AG09309 (cell line): ENCODE results near the gene ALG9.

Source experiments
- DNase-seq: peaks from one replicate; pipeline ENCODE4 v3.0.0-alpha.2; 2010; ENCODE audit warnings: low read depth
- H3K4me3 ChIP-seq: 2 replicates; pipeline ENCODE4 v1.5.1; 2011; ENCODE audit warnings: mild to moderate bottlenecking, low read depth, low read length, moderate library complexity; ENCODE audit not compliant: control insufficient read depth
- CTCF ChIP-seq: IDR thresholded peaks from 2 replicates; pipeline ENCODE4 v1.5.1; 2011; ENCODE audit warnings: mild to moderate bottlenecking, low read depth, low read length, inconsistent platforms; ENCODE audit not compliant: insufficient read depth, control insufficient read depth; ENCODE audit errors: missing control alignments

Gene ALG9

GRCh38 chr11:111840143-111840542, 31.2 kb downstream of the ALG9 start:
- no peak overlapping the region for H3K4me3 ChIP-seq
- no peak for TF ChIP-seq CTCF
- DNase-seq: no peak

- no peak for DNase-seq
- H3K4me3 ChIP-seq: no peak overlapping the region
- TF ChIP-seq CTCF: no peak
Measured at GRCh38 chr11:111838054-111838453, 33.3 kb downstream of the ALG9 start.

GRCh38 chr11:111837366-111837891, 34.0 kb downstream of the ALG9 start:
- no peak for DNase-seq
- no peak overlapping the region for H3K4me3 ChIP-seq
- TF ChIP-seq CTCF: no peak

- no peak for TF ChIP-seq CTCF
Measured at GRCh38 chr11:111836721-111837120, 34.7 kb downstream of the ALG9 start.

GRCh38 chr11:111836162-111836561, 35.2 kb downstream of the ALG9 start:
- no peak overlapping the region for H3K4me3 ChIP-seq
- no peak for DNase-seq
- TF ChIP-seq CTCF: no peak

More at GRCh38 chr11:111836721-111837120, 34.7 kb downstream of the ALG9 start:
- no peak overlapping the region for H3K4me3 ChIP-seq
- no peak for DNase-seq

- H3K4me3 ChIP-seq: no peak overlapping the region
- no peak for TF ChIP-seq CTCF
- no peak for DNase-seq
Measured at GRCh38 chr11:111835665-111836064, 35.7 kb downstream of the ALG9 start.

GRCh38 chr11:111834432-111835163, 36.8 kb downstream of the ALG9 start:
- no peak for DNase-seq
- TF ChIP-seq CTCF: no peak
- no peak overlapping the region for H3K4me3 ChIP-seq
